Measurements from ENCODE around the gene HLA-DPB1. TPM values are rescaled to one million over a fixed set of nuclear protein-coding genes. Genes with fewer than 3 reads are reported as not detected.
"Not testable (repeated sequence)": the region's sequence is repeated elsewhere in the genome, so short reads cannot be mapped to it uniquely, and the experiment has no call there.

HLA-DPB1 gene
- total and polyA plus RNA-seq, 2 donors (not counting 1 experiment from before 2014, with no cell fraction given), result 1.3 to 11.5 TPM

DNA sequence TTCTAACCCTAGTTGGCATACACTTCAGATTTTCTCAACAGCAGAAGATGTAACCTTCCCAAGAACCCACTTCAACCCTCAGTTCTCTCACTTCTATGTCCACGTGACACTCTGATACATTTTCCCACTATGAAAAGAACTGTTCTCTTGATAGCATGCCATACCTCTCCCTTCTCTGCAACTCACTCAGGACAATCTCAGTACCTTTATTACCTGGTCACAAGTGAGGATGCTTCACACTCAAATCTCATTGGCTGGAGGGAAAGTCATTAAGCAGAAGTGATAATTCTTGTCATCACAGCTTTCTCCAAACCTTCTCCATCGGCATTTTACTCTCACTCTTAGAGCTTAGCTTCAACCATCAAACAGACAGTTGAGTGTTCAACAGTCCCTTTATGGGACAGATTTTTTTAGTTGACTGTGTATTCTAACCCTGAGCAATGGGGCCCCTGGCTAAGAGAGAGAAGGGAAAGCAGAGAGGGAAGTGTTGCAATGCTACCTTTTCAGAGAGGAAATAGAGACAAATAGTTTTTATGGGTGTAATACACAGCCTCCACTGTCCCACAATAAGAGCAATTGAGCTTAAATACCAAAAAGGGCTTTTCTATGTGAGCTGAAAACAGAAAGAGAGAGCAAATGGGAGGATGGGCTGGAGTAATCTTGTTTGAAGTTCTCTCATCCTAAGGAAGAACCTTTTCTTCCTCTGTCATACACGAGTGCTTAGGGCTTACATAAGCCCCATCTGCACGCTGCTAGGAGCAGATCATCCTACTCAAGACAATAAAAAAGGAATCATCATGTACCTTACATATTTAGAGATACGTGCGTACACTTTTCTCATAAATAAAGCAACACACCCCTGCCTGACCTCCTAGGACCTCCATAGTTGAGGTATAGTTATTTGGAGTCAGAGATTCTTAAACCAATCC lies 18.3 kb upstream of the HLA-DPB1 start:
- H3K4me3 ChIP-seq (replicated peaks in 1 of 4; ENCODE audit: control extremely low read depth in 1 of 4, insufficient read depth in 1 of 4, low read depth in 3 of 4, low read length in 4 of 4), result no peak overlapping the region
- H3K27ac ChIP-seq (ENCODE audit: insufficient read depth, low read length), result no peak overlapping the region
- H3K9ac ChIP-seq (ENCODE audit: insufficient read depth, low read length), result no peak overlapping the region
- no peak overlapping the region for H3K4me2 ChIP-seq (ENCODE audit: extremely low read depth, insufficient read depth, low read length)
- no peak for DNase-seq (ENCODE audit: low read depth in 2 of 2)
- no peaks in the 10 kb centered on the region for H3K36me3 ChIP-seq (ENCODE audit: control insufficient read depth, insufficient read depth, low read length)
- no peaks in the 10 kb centered on the region for H3K9me3 ChIP-seq (ENCODE audit: control insufficient read depth, insufficient read depth, low read depth, low read length)
- H4K20me1 ChIP-seq (ENCODE audit: control insufficient read depth, extremely low read depth, insufficient read depth, low read length), result no peaks in the 10 kb centered on the region
- no peaks in the 10 kb centered on the region for H3K4me1 ChIP-seq (ENCODE audit: control insufficient read depth, extremely low read depth, insufficient read depth, low read length)
- H2AFZ ChIP-seq (ENCODE audit: low read length), result no peak overlapping the region
- H3K27me3 ChIP-seq (ENCODE audit: control insufficient read depth, insufficient read depth, low read length), result no peaks in the 10 kb centered on the region
- H3K79me2 ChIP-seq (ENCODE audit: control insufficient read depth, insufficient read depth, low read length), result no peaks in the 10 kb centered on the region
- TF ChIP-seq, protein P1, sequence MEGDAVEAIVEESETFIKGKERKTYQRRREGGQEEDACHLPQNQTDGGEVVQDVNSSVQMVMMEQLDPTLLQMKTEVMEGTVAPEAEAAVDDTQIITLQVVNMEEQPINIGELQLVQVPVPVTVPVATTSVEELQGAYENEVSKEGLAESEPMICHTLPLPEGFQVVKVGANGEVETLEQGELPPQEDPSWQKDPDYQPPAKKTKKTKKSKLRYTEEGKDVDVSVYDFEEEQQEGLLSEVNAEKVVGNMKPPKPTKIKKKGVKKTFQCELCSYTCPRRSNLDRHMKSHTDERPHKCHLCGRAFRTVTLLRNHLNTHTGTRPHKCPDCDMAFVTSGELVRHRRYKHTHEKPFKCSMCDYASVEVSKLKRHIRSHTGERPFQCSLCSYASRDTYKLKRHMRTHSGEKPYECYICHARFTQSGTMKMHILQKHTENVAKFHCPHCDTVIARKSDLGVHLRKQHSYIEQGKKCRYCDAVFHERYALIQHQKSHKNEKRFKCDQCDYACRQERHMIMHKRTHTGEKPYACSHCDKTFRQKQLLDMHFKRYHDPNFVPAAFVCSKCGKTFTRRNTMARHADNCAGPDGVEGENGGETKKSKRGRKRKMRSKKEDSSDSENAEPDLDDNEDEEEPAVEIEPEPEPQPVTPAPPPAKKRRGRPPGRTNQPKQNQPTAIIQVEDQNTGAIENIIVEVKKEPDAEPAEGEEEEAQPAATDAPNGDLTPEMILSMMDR (conservative IDR thresholded peaks at IDR 0.05 in 1 of 2, IDR thresholded peaks at IDR 0.05 in 1 of 2; ENCODE audit: low read depth in 1 of 2, low read length in 2 of 2), result no peak
- no peak for TF ChIP-seq EZH2 (IDR thresholded peaks at IDR 0.05; ENCODE audit: low read length, missing control alignments)

DNA sequence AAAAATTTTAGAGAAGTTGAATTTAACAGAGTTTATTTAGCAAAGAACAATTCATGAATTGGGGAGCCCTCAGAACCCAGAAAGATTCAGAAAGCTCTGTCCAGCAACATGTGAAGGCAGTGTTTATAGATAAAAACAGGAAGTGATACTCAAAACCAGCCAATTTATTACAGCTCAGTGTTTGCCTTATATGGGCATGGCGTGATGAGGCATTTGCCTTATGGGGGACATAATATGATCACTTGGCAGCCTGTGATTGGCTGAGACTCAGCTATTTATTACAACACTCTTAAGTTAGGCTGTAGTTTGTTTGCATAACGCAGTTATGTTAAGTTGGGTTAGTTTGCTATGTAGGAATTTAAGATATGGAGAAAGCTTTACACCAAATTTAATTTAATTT lies 13.8 kb upstream of the HLA-DPB1 start:
- H3K27me3 ChIP-seq (ENCODE audit: control insufficient read depth, insufficient read depth, low read length), result no peaks in the 10 kb centered on the region
- no peaks in the 10 kb centered on the region for H3K4me1 ChIP-seq (ENCODE audit: control insufficient read depth, extremely low read depth, insufficient read depth, low read length)
- no peak overlapping the region for H3K9ac ChIP-seq (ENCODE audit: insufficient read depth, low read length)
- TF ChIP-seq EZH2 (IDR thresholded peaks at IDR 0.05; ENCODE audit: low read length, missing control alignments), result no peak
- TF ChIP-seq, protein P1 (conservative IDR thresholded peaks at IDR 0.05 in 1 of 2, IDR thresholded peaks at IDR 0.05 in 1 of 2; ENCODE audit: low read depth in 1 of 2, low read length in 2 of 2), result no peak
- no peak overlapping the region for H2AFZ ChIP-seq (ENCODE audit: low read length)
- H3K4me2 ChIP-seq (ENCODE audit: extremely low read depth, insufficient read depth, low read length), result no peak overlapping the region
- no peak overlapping the region for H3K4me3 ChIP-seq (replicated peaks in 1 of 4; ENCODE audit: control extremely low read depth in 1 of 4, insufficient read depth in 1 of 4, low read depth in 3 of 4, low read length in 4 of 4)
- DNase-seq (ENCODE audit: low read depth in 2 of 2), result peak in 1 of 2 donors; percentile 41
- no peak overlapping the region for H3K27ac ChIP-seq (ENCODE audit: insufficient read depth, low read length)
- no peaks in the 10 kb centered on the region for H3K9me3 ChIP-seq (ENCODE audit: control insufficient read depth, insufficient read depth, low read depth, low read length)
- no peaks in the 10 kb centered on the region for H3K36me3 ChIP-seq (ENCODE audit: control insufficient read depth, insufficient read depth, low read length)
- no peaks in the 10 kb centered on the region for H4K20me1 ChIP-seq (ENCODE audit: control insufficient read depth, extremely low read depth, insufficient read depth, low read length)
- no peaks in the 10 kb centered on the region for H3K79me2 ChIP-seq (ENCODE audit: control insufficient read depth, insufficient read depth, low read length)

DNA sequence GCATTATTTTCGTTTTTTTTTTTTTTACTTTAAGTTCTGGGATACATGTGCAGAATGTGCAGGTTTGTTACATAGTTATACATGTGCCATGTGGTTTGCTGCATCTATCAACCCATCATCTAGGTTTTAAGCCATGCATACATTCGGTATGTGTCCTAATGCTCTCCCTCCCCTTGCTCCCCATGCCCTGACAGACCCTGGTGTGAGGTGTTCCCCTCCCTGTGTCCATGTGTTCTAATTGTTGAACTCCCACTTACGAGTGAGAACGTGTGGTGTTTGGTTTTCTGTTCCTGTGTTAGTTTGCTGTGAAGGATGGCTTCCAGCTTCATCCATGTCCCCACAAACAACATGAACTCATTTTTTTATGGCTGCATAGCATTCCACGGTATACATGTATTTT lies 12.4 kb upstream of the HLA-DPB1 start:
- H3K36me3 ChIP-seq (ENCODE audit: control insufficient read depth, insufficient read depth, low read length); H4K20me1 ChIP-seq (ENCODE audit: control insufficient read depth, extremely low read depth, insufficient read depth, low read length); H3K27me3 ChIP-seq (ENCODE audit: control insufficient read depth, insufficient read depth, low read length); H3K4me2 ChIP-seq (ENCODE audit: extremely low read depth, insufficient read depth, low read length); H3K4me3 ChIP-seq (replicated peaks in 1 of 4; ENCODE audit: control extremely low read depth in 1 of 4, insufficient read depth in 1 of 4, low read depth in 3 of 4, low read length in 4 of 4); H3K9me3 ChIP-seq (ENCODE audit: control insufficient read depth, insufficient read depth, low read depth, low read length); DNase-seq (ENCODE audit: low read depth in 2 of 2); H3K9ac ChIP-seq (ENCODE audit: insufficient read depth, low read length); H2AFZ ChIP-seq (ENCODE audit: low read length); H3K4me1 ChIP-seq (ENCODE audit: control insufficient read depth, extremely low read depth, insufficient read depth, low read length); H3K79me2 ChIP-seq (ENCODE audit: control insufficient read depth, insufficient read depth, low read length); H3K27ac ChIP-seq (ENCODE audit: insufficient read depth, low read length): not testable (repeated sequence)
